ENCODE results near the gene MID2.

DNA sequence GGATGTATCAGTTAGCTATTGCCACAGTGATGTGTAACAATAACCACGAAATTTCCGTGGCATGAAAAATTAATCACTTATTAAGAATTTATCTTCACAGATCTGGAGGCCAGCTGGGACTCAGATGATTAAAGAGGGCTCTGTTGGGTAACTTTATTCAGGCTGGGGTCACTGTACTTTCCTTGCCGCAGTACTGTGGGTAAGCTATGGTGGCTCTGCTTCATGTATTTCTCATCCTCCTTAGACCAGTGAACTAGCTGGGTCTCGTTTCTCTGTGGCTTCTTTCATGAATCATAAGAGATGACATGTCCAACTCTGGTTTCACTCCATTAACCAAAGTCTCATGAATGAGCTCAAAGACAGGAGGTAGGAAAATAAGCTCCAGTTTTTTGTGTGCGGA is 143.0 kb downstream of the MID2 start:
- no peak for TF ChIP-seq POLR2A (IDR thresholded peaks at IDR 0.05)
- TF ChIP-seq, protein P1, sequence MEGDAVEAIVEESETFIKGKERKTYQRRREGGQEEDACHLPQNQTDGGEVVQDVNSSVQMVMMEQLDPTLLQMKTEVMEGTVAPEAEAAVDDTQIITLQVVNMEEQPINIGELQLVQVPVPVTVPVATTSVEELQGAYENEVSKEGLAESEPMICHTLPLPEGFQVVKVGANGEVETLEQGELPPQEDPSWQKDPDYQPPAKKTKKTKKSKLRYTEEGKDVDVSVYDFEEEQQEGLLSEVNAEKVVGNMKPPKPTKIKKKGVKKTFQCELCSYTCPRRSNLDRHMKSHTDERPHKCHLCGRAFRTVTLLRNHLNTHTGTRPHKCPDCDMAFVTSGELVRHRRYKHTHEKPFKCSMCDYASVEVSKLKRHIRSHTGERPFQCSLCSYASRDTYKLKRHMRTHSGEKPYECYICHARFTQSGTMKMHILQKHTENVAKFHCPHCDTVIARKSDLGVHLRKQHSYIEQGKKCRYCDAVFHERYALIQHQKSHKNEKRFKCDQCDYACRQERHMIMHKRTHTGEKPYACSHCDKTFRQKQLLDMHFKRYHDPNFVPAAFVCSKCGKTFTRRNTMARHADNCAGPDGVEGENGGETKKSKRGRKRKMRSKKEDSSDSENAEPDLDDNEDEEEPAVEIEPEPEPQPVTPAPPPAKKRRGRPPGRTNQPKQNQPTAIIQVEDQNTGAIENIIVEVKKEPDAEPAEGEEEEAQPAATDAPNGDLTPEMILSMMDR (IDR thresholded peaks at IDR 0.05): no peak
